ENCODE measurements around the gene DHX16. TPM values are rescaled to one million over a fixed set of nuclear protein-coding genes. Genes with fewer than 3 reads are reported as not detected.

Gene DHX16
- total and polyA plus RNA-seq, 9 of the 15 experiments (the other 6 are each of a cell fraction or from before 2014, with no cell fraction given) = 14.6 to 66.1 (median 47.5) TPM

- no peak for TF ChIP-seq ZNF277 (CRISPR knock-in tag; IDR thresholded peaks at IDR 0.05; ENCODE audit: borderline replicate concordance)
- no peak for TF ChIP-seq NCOA1 (IDR thresholded peaks at IDR 0.05; ENCODE audit: low read depth)
- no peak for TF ChIP-seq CHAMP1 (IDR thresholded peaks at IDR 0.05)
- TF ChIP-seq ZNF583 (CRISPR knock-in tag; IDR thresholded peaks at IDR 0.05) = no peak
- TF ChIP-seq EGR1 (conservative IDR thresholded peaks at IDR 0.05) = no peak
- TF ChIP-seq ZNF217 (CRISPR knock-in tag; IDR thresholded peaks at IDR 0.05) = no peak
- TF ChIP-seq PHF8 (IDR thresholded peaks at IDR 0.05; ENCODE audit: borderline replicate concordance, low read length) = no peak
- peak; percentile 47; the same call in 1 of the 2 replicates for TF ChIP-seq CEBPG (CRISPR knock-in tag; IDR thresholded peaks at IDR 0.05)
- TF ChIP-seq CEBPG (tag; conservative IDR thresholded peaks at IDR 0.05 in 1 of 2, IDR thresholded peaks at IDR 0.05 in 1 of 2) = peak in 1 of 2 experiments; percentile 43; a peak in 1 of 4 replicates
- TF ChIP-seq AFF4 (CRISPR knock-in tag; IDR thresholded peaks at IDR 0.05) = no peak
- no peak for TF ChIP-seq PYGO2 (tag; IDR thresholded peaks at IDR 0.05)
- TF ChIP-seq SNIP1 (IDR thresholded peaks at IDR 0.05; ENCODE audit: low read depth) = no peak
- no peak for TF ChIP-seq ZEB2 (IDR thresholded peaks at IDR 0.05)
- no peak for TF ChIP-seq NCOA6 (IDR thresholded peaks at IDR 0.05)
- TF ChIP-seq MCM3 (IDR thresholded peaks at IDR 0.05) = no peak
- TF ChIP-seq PCBP1 (IDR thresholded peaks at IDR 0.05; ENCODE audit: low read depth, low read length, poor library complexity, severe bottlenecking) = peak; percentile 82
- no peak for TF ChIP-seq ETS2 (tag; IDR thresholded peaks at IDR 0.05; ENCODE audit: borderline replicate concordance, poor library complexity, severe bottlenecking)
- no peak for TF ChIP-seq POLR3A (IDR thresholded peaks at IDR 0.05; ENCODE audit: borderline replicate concordance, extremely low read depth, insufficient read depth, insufficient read length)
- TF ChIP-seq ELF1 (tag; IDR thresholded peaks at IDR 0.05) = no peak
- TF ChIP-seq HMBOX1 (IDR thresholded peaks at IDR 0.05) = no peak
Observed at GRCh38 chr6:30646450-30647241, 26.2 kb downstream of the DHX16 start, which contains the start of gene C6orf136 (continued).

Measured in K562 (cell line).